ENCODE results near the gene ZC3H12A. TPM values are rescaled to one million over a fixed set of nuclear protein-coding genes. Genes with fewer than 3 reads are reported as not detected.

Gene ZC3H12A
- total RNA-seq, 1 donor from 2014 or later, result 0.41 TPM

- DNase-seq (ENCODE audit: low spot score in 2 of 2) (no peak), FAIRE-seq (no peak)
Measured at GRCh38 chr1:37477946-37478345, 3.6 kb downstream of the ZC3H12A start.

DNA sequence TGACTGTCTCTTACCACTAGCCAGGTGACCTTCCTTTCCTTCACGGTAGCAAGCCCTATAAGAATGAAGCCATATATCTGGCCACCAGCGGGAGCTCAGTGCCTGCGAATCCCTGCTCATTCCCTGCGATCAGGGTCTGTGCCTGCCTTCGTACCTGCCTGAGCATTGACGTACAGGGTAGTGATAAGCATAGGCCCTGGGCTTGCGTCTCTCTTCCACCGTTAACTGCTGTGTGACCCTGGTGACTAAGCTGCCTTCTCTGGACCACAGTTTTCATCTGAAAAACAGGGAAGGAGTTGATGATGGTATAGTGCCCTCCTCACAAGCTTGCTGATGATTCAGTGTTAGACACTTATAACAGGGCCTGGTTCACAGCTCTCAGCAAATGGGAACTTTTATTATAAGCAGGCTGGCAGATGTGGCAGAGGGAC, 4.1 kb downstream of the ZC3H12A start:
- FAIRE-seq, result no peak
- DNase-seq (ENCODE audit: low spot score in 2 of 2), result no peak

GRCh38 chr1:37478890-37479254, 4.5 kb downstream of the ZC3H12A start:
- FAIRE-seq (no peak), DNase-seq (ENCODE audit: low spot score in 2 of 2) (no peak)

DNA sequence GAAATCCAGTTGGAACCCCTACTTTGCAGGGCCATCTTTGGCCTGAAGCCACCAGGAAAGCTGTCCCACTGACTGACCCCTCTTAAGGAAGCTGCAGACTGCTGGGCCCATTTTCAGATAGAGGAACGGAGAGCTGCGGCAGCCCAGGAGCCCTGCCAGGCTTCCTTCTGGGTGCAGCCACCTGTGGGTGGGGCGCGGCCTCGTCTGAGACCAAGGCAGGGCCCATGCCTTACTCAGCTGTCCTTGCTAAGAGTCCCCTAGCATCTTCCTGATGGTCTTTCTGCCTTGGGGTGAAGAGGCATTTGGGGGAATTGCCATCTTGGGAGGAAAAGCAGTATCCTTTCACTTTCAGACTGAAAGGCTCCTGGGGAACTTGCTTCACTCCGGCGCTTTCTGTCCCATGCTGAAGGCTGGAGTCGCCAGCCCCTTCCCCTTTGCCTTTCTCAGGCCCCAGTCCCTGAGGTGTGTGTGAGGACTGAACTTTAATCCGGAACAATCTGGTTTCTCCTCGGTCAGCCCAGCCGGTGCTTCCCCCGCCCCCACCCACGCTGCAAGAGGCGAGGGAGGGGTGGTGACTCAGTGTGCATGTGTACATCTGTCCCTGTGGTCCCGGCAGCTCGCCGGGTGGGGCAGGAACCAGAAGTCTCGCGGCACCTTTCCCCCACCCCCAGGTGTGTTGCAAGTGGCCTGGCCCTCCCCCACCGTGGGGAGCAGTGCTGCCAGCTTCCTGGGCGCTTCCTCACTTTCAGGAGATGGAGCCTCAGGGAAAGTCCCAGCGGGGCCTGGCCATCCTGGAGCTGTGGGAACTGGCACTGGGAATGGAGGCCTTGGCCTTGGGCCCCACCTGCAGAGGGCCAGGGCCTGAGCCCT, 5.1 kb downstream of the ZC3H12A start:
- DNase-seq (ENCODE audit: low spot score in 2 of 2) (peak in 1 of 2 donors; percentile 79), FAIRE-seq (no peak)

DNA sequence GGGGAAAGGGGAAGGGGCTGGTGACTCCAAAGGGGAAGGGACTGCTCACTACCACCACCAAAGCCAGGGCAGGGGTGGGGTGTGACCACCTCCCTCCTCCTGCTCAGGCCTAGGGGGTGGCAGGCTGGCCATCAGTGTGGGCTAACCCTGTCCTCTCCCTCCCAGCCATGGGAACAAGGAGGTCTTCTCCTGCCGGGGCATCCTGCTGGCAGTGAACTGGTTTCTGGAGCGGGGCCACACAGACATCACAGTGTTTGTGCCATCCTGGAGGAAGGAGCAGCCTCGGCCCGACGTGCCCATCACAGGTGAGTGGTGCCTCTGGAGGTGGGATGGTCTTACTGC, 5.7 kb downstream of the ZC3H12A start:
- FAIRE-seq (no peak), DNase-seq (ENCODE audit: low spot score in 2 of 2) (no peak)

- FAIRE-seq, result no peak
- DNase-seq (ENCODE audit: low spot score in 2 of 2), result no peak
Measured at GRCh38 chr1:37480581-37481288, 6.4 kb downstream of the ZC3H12A start.

- DNase-seq (ENCODE audit: low spot score in 2 of 2) (no peak), FAIRE-seq (no peak)
Measured at GRCh38 chr1:37481289-37482003, 7.1 kb downstream of the ZC3H12A start.

GRCh38 chr1:37482004-37482785, 7.8 kb downstream of the ZC3H12A start:
- DNase-seq (ENCODE audit: low spot score in 2 of 2) (no peak), FAIRE-seq (no peak)

DNA sequence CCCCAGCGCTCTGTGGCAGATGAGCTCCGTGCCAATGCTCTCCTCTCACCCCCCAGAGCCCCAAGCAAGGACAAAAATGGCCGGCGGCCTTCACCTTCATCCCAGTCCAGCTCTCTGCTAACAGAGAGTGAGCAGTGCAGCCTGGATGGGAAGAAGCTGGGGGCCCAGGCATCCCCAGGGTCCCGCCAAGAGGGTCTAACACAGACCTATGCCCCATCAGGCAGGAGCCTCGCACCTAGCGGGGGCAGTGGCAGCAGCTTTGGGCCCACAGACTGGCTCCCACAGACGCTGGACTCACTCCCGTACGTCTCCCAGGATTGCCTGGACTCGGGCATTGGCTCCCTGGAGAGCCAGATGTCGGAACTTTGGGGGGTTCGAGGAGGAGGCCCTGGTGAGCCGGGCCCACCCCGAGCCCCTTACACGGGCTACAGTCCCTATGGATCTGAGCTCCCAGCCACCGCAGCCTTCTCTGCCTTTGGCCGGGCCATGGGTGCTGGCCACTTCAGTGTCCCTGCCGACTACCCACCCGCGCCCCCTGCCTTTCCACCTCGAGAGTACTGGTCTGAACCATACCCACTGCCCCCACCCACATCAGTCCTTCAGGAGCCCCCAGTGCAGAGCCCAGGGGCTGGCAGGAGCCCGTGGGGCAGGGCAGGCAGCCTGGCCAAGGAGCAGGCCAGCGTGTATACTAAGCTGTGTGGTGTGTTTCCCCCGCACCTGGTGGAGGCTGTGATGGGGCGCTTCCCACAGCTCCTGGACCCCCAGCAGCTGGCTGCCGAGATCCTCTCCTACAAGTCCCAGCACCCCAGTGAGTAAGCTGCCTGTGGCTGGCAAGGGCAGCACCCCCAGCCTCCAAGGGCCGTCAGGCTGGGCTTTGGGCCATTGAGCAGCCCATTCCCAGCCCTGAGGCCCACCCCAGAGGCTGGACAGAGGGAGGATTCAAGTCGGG, 8.7 kb downstream of the ZC3H12A start:
- DNase-seq (ENCODE audit: low spot score in 2 of 2), result no peak
- no peak for FAIRE-seq

GRCh38 chr1:37483785-37484184, 9.4 kb downstream of the ZC3H12A start:
- no peak for DNase-seq (ENCODE audit: low spot score in 2 of 2)
- FAIRE-seq, result no peak

GRCh38 chr1:37484325-37485051, 10.1 kb downstream of the ZC3H12A start:
- no peak for FAIRE-seq

GRCh38 chr1:37485902-37486679, 11.7 kb downstream of the ZC3H12A start:
- FAIRE-seq (no peak), DNase-seq (ENCODE audit: low spot score in 2 of 2) (no peak)

More at GRCh38 chr1:37484325-37485051, 10.1 kb downstream of the ZC3H12A start:
- no peak for DNase-seq (ENCODE audit: low spot score in 2 of 2)

- DNase-seq (ENCODE audit: low spot score in 2 of 2), result peak in 1 of 2 donors; percentile 80
- FAIRE-seq, result no peak
Measured at GRCh38 chr1:37486680-37487618, 12.6 kb downstream of the ZC3H12A start.

GRCh38 chr1:37487619-37487984, 13.2 kb downstream of the ZC3H12A start:
- DNase-seq (ENCODE audit: low spot score in 2 of 2) (no peak), FAIRE-seq (no peak)

GRCh38 chr1:37493336-37494098, 19.1 kb downstream of the ZC3H12A start:
- no peak for FAIRE-seq
- no peak for DNase-seq (ENCODE audit: low spot score in 2 of 2)

- no peak for DNase-seq (ENCODE audit: low spot score in 2 of 2)
- FAIRE-seq, result no peak
Measured at GRCh38 chr1:37495875-37496274, 21.5 kb downstream of the ZC3H12A start.
